Stimulated activated CD8-positive, alpha-beta memory T cell treated with anti-CD3 and anti-CD28 coated beads, Interleukin-12 subunit alpha, Interleukin-12 subunit beta, amount 100 ng/mL, for 24 hours (primary cell): ENCODE measurements around the gene ARHGAP31.
"Not testable (repeated sequence)": the region's sequence is repeated elsewhere in the genome, so short reads cannot be mapped to it uniquely, and the experiment has no call there.

Experiments
- DNase-seq: peaks from one replicate; pipeline ENCODE4 v3.0.0-alpha.2; 2020; ENCODE audit errors: extremely low read depth

The ARHGAP31 gene

DNA sequence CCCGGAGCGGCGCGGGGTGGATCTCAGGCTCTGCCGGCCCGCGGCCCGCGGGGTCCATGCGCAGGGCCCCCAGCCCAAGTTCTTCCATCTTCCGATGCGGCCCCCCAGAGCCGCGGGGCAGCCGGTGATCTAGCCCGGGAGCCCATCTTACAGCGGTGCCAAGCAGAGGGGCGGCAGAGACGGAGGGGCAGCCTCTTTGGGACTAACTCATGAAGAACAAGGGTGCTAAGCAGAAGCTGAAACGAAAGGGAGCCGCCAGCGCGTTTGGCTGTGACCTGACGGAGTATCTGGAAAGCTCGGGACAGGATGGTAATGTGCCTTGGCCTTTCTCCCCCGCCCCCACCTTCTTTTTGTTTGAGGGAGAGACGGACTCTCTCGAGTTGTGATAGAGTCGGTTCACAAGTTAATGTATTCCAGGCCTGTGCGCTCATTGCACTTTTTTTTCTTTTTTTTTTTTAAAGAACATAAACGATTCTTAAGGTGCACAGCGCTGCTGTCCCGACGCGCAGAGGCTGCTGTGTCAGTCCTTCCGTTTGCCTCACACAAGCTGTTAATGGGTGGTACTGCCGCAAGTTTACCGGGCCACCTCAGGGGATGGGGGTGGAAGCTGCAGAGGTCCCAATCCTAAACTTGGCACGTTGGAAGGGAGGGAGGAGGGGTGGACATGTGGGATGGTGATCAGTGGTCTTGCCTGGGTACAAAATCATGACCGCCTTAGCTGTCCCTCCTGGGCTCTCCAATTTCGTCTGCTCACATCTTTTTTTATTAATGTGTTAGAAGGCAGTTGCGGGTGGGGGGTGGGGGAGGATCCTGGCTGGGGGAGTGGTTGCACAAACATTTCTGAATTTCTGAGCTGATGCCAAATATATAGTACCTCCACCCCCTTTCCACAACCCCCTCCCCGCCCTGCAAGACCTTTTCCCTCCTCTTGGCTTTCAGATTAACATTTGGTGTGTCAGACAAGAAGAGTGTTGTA lies 801 bp downstream of the ARHGAP31 start:
- no peak for DNase-seq

DNA sequence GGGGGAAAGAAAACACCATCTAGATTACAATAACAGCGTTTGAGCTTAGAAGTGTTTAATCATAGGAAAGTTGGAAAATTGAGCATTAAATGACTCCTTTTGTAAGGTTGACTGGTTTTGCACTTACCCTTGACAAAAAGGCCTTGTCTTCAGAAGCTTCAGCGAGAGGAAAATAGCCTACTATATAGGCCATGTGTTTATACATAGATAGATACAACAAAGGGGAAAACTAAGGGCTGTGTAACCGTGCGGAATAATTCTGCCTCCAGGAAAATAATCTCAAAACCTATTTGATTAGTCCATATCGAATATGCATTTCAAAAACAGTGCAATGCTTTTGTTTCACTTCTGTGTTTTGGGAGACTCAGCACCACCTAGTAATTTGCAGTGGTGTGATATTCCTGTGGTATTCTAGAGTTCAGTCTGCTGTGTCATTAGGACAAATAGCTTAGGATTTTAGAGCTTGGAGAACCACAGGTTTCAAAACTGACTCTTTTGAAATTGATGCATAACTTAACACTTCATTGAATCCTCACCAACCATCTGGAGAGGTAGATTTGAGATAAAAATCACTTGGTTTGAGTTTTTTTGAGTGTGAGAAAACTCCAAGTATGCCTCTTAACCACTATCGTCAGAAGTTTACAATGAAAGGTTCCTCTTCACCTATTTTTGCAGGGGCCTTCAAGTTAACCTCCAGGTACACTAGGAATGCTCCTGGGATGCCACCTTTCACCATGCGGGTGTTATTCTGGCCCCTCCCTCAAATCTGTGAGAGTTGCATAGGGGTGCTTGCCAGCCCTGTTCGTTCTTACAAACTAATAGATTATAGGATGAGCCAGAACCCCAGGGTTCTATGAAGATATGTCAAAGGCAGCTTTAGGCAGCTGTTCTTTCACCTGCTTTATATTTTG lies 1.9 kb downstream of the ARHGAP31 start:
- no peak for DNase-seq

- no peak for DNase-seq
Measured at GRCh38 chr3:119296727-119297122, 2.5 kb downstream of the ARHGAP31 start.

DNA sequence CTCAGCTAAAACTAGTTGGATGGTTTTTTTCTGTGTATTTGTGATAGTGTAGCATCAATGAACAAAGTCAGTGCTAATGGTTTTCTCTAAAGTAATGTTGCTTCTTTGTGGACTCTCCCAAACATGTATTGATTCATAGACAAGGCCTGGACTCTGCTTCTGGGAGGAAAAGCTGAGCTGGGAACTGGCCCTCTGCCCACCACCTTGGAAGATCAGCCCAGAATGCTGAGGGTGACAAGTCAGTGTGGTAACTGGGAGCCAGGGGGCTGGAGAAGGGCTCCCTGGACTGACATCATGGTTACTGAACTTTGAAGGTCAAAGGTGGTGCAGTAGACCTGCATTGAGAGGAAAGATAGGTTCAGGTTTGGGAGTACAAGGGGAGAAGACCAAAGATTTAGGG lies 3.0 kb downstream of the ARHGAP31 start:
- DNase-seq: no peak

GRCh38 chr3:119298565-119298941 lies 4.4 kb downstream of the ARHGAP31 start:
- DNase-seq: no peak

DNA sequence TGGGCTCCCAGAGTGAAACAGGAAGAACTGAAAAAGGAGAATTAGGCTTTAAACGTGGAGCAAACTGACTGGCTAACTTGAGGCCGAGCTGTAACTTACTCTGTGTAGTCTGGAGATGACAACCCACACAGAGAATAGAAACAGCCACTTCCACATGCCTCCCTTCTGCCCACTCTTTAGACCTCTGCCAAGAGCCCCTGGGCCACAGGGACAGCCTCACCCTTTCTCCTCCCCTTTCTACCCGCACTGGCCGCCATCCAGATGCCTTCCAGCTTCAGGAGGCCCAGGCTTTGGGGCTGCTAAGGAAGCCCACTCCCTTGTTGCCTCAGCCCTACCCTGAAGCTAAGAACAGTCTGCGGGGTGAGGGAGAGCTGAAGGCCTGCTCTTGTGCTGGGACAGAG lies 6.8 kb downstream of the ARHGAP31 start:
- no peak for DNase-seq

GRCh38 chr3:119301662-119302061 lies 7.5 kb downstream of the ARHGAP31 start:
- DNase-seq: no peak

GRCh38 chr3:119302697-119303551 lies 8.7 kb downstream of the ARHGAP31 start:
- no peak for DNase-seq

GRCh38 chr3:119304201-119304713 lies 10.1 kb downstream of the ARHGAP31 start:
- DNase-seq: no peak

- no peak for DNase-seq
Measured at GRCh38 chr3:119305286-119305685, 11.1 kb downstream of the ARHGAP31 start.

- not testable (repeated sequence) for DNase-seq
Measured at GRCh38 chr3:119306378-119306777, 12.2 kb downstream of the ARHGAP31 start.

- DNase-seq: no peak
Measured at GRCh38 chr3:119308355-119308754, 14.2 kb downstream of the ARHGAP31 start.

DNA sequence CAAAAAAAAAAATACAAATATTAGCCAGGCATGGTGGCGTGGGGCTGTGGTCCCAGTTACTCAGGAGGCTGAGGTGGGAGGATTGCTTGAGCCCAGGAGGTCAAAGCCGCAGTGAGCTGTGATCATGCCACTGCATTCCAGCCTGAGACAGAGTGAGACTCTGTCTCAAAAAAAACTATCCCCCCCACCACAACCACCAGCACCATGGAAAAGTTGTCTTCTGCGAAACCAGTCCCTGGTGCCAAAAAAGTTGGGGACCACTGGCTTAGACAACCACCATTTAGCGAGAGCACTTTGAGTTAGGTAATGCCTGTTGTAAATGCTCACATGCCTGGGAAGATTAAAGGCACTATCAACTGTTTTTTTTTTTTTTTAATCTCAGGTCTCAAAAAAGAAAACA lies 15.4 kb downstream of the ARHGAP31 start:
- DNase-seq: no peak

- DNase-seq: no peak
Measured at GRCh38 chr3:119310071-119310470, 15.9 kb downstream of the ARHGAP31 start.

- no peak for DNase-seq
Measured at GRCh38 chr3:119311081-119311925, 17.1 kb downstream of the ARHGAP31 start.

- no peak for DNase-seq
Measured at GRCh38 chr3:119313461-119313860, 19.3 kb downstream of the ARHGAP31 start.

- DNase-seq: no peak
Measured at GRCh38 chr3:119314821-119315220, 20.6 kb downstream of the ARHGAP31 start.

DNA sequence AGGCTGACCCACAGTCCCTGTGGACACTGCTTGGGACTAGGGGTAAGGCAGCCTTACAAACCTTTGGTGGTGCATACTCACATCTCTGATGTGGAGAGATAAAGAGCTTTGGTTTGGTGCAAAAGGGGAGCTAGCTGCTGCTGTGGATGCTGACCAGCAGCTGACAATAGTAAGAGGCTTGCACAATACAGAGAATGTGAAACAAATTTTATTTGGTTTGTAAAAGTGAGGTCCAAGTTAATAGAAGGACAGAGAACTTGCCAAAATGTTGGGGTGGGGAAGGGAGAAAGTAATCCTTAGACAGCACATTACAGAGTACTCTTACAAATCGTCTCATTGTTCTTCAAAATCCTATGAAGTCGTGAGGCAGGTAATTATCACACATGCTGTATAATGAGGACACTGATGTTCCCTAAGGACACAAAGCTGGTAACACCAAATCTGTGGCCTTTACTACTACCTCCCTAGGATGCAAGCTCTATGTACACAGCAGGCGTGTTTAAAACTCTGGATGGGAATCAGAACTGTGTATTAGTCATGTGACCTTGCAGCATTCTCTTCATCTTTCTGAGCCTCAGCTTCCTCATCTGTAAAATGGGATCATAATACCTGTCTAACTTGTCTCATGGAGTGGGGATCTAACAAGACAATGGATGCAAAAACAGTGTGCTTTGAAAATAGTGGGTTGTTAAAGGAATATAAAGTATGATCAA lies 21.6 kb downstream of the ARHGAP31 start:
- no peak for DNase-seq

GRCh38 chr3:119316313-119316670 lies 22.1 kb downstream of the ARHGAP31 start:
- DNase-seq: no peak

GRCh38 chr3:119318876-119319275 lies 24.7 kb downstream of the ARHGAP31 start:
- no peak for DNase-seq
